ENCODE results near the gene FBXO47.

Gene FBXO47

GRCh38 chr17:38967290-38967738, at the start of gene FBXO47:
TSS of gene FBXO47 (minus strand) at chr17:38967403. CDS start at chr17:38963025, 4,378 bp downstream.
- H3K4me3 ChIP-seq (ENCODE audit: low read depth, low read length) = peak within 1 kb of the TSS; percentile 24
- DNase-seq (ENCODE audit: low read depth, low spot score) = peak; percentile 92
- no peak for TF ChIP-seq CTCF (IDR thresholded peaks at IDR 0.05; ENCODE audit: low read depth, low read length)
- in situ Hi-C loops (cut with HindIII; ENCODE audit: low sequenced_read_pairs) = no loop called here

- in situ Hi-C loops (cut with HindIII; ENCODE audit: low sequenced_read_pairs) = no loop called here
- TF ChIP-seq CTCF (IDR thresholded peaks at IDR 0.05; ENCODE audit: low read depth, low read length) = no peak
- H3K4me3 ChIP-seq (ENCODE audit: low read depth, low read length) = no peak overlapping the region
- DNase-seq (ENCODE audit: low read depth, low spot score) = no peak
Observed at GRCh38 chr17:39016193-39017153, 49.3 kb upstream of the FBXO47 start.

GRCh38 chr17:39015546-39015935, 48.3 kb upstream of the FBXO47 start:
- H3K4me3 ChIP-seq (ENCODE audit: low read depth, low read length) = no peak overlapping the region
- DNase-seq (ENCODE audit: low read depth, low spot score) = no peak
- in situ Hi-C loops (cut with HindIII; ENCODE audit: low sequenced_read_pairs) = no loop called here
- no peak for TF ChIP-seq CTCF (IDR thresholded peaks at IDR 0.05; ENCODE audit: low read depth, low read length)

GRCh38 chr17:39014795-39015545, 47.8 kb upstream of the FBXO47 start:
- no peak for TF ChIP-seq CTCF (IDR thresholded peaks at IDR 0.05; ENCODE audit: low read depth, low read length)
- in situ Hi-C loops (cut with HindIII; ENCODE audit: low sequenced_read_pairs) = no loop called here
- DNase-seq (ENCODE audit: low read depth, low spot score) = no peak
- H3K4me3 ChIP-seq (ENCODE audit: low read depth, low read length) = no peak overlapping the region

- no peak for TF ChIP-seq CTCF (IDR thresholded peaks at IDR 0.05; ENCODE audit: low read depth, low read length)
- H3K4me3 ChIP-seq (ENCODE audit: low read depth, low read length) = no peak overlapping the region
- DNase-seq (ENCODE audit: low read depth, low spot score) = peak; percentile 43
- in situ Hi-C loops (cut with HindIII; ENCODE audit: low sequenced_read_pairs) = no loop called here
Observed at GRCh38 chr17:39014044-39014794, 47.0 kb upstream of the FBXO47 start.

GRCh38 chr17:39012725-39013124, 45.5 kb upstream of the FBXO47 start:
- no peak for DNase-seq (ENCODE audit: low read depth, low spot score)
- in situ Hi-C loops (cut with HindIII; ENCODE audit: low sequenced_read_pairs) = no loop called here
- TF ChIP-seq CTCF (IDR thresholded peaks at IDR 0.05; ENCODE audit: low read depth, low read length) = no peak
- H3K4me3 ChIP-seq (ENCODE audit: low read depth, low read length) = no peak overlapping the region

Measured in astrocyte of the spinal cord (primary cell).